Measurements from ENCODE around the gene FMN1.

Gene FMN1

GRCh38 chr15:32807331-32807730 is 387.2 kb downstream of the FMN1 start:
- no peaks in the 10 kb centered on the region for H3K9me3 ChIP-seq (ENCODE audit: severe bottlenecking)
- no peak overlapping the region for H3K27ac ChIP-seq
- no peak for TF ChIP-seq CTCF (IDR thresholded peaks at IDR 0.05; ENCODE audit: low read depth, low read length)
- H3K4me3 ChIP-seq (ENCODE audit: low read depth, low read length), result no peak overlapping the region
- H3K27me3 ChIP-seq (ENCODE audit: insufficient read depth, low read depth, severe bottlenecking), result no peaks in the 10 kb centered on the region
- DNase-seq, result no peak
- peaks cover 4% of the 10 kb centered on the region; the same call in 1 of the 2 replicates for H3K36me3 ChIP-seq

- H3K36me3 ChIP-seq, result peaks cover 4% of the 10 kb centered on the region; the same call in 1 of the 2 replicates
- H3K4me3 ChIP-seq (ENCODE audit: low read depth, low read length), result no peak overlapping the region
- H3K27me3 ChIP-seq (ENCODE audit: insufficient read depth, low read depth, severe bottlenecking), result no peaks in the 10 kb centered on the region
- H3K27ac ChIP-seq, result no peak overlapping the region
- no peak for DNase-seq
- TF ChIP-seq CTCF (IDR thresholded peaks at IDR 0.05; ENCODE audit: low read depth, low read length), result no peak
- no peaks in the 10 kb centered on the region for H3K9me3 ChIP-seq (ENCODE audit: severe bottlenecking)
Measured at GRCh38 chr15:32803631-32804030, 390.9 kb downstream of the FMN1 start.

GRCh38 chr15:32802286-32802936 is 392.1 kb downstream of the FMN1 start:
- no peaks in the 10 kb centered on the region for H3K9me3 ChIP-seq (ENCODE audit: severe bottlenecking)
- no peaks in the 10 kb centered on the region for H3K27me3 ChIP-seq (ENCODE audit: insufficient read depth, low read depth, severe bottlenecking)
- peaks cover 4% of the 10 kb centered on the region; the same call in 1 of the 2 replicates for H3K36me3 ChIP-seq
- DNase-seq, result no peak
- no peak overlapping the region for H3K4me3 ChIP-seq (ENCODE audit: low read depth, low read length)
- H3K27ac ChIP-seq, result no peak overlapping the region
- TF ChIP-seq CTCF (IDR thresholded peaks at IDR 0.05; ENCODE audit: low read depth, low read length), result no peak

GRCh38 chr15:32799936-32800535 is 394.5 kb downstream of the FMN1 start:
- Histone ChIP-seq H3K36me3 (peaks cover 4% of the 10 kb centered on the region; the same call in 1 of the 2 replicates), H3K27me3 (ENCODE audit: insufficient read depth, low read depth, severe bottlenecking) (no peaks in the 10 kb centered on the region), H3K4me3 (ENCODE audit: low read depth, low read length) (no peak overlapping the region), H3K9me3 (ENCODE audit: severe bottlenecking) (no peaks in the 10 kb centered on the region), H3K27ac (no peak overlapping the region)
- no peak for DNase-seq
- TF ChIP-seq CTCF (IDR thresholded peaks at IDR 0.05; ENCODE audit: low read depth, low read length), result no peak

- no peak for DNase-seq
- TF ChIP-seq CTCF (IDR thresholded peaks at IDR 0.05; ENCODE audit: low read depth, low read length), result no peak
- H3K36me3 ChIP-seq, result no peaks in the 10 kb centered on the region
- H3K4me3 ChIP-seq (ENCODE audit: low read depth, low read length), result no peak overlapping the region
- H3K27ac ChIP-seq, result no peak overlapping the region
- no peaks in the 10 kb centered on the region for H3K9me3 ChIP-seq (ENCODE audit: severe bottlenecking)
- H3K27me3 ChIP-seq (ENCODE audit: insufficient read depth, low read depth, severe bottlenecking), result no peaks in the 10 kb centered on the region
Measured at GRCh38 chr15:32796856-32797255, 397.7 kb downstream of the FMN1 start.

Data from WERI-Rb-1 (cell line).